A549 (cell line): ENCODE measurements around the gene HMG20B. TPM values are rescaled to one million over a fixed set of nuclear protein-coding genes. Genes with fewer than 3 reads are reported as not detected.
A peak's percentile ranks its signal among the peaks of the same experiment; 100 is the strongest.
"Not testable (repeated sequence)": the region's sequence is repeated elsewhere in the genome, so short reads cannot be mapped to it uniquely, and the experiment has no call there.

Source experiments
- ATAC-seq, 2 experiments: fragments of 200-7000 bp in 1 of 2; fragments of >200 bp in 1 of 2; cut with Nextera tagmentation in 1 of 2; cut with Tn5 transposase in 1 of 2; 3 replicates each; pipeline versions ENCODE4 v1.8.0 to v1.9.1; 2018 to 2020; ENCODE audit warnings: mild to moderate bottlenecking in 1 of 2, moderate library complexity in 1 of 2
- CTCF ChIA-PET: fragments of 300-600 bp; sonication (Branson Sonifier 250); formaldehyde crosslinking; extraction: SDS; loops from one replicate; lab custom pipeline; 2021; ENCODE audit warnings: antibody characterized with exemption, inconsistent platforms; lab: Yijun Ruan, JAX
- POLR2A ChIA-PET: fragments of 350-600 bp; formaldehyde crosslinking; extraction: SDS; loops from one replicate; lab custom pipeline; 2021; ENCODE audit warnings: antibody characterized with exemption, inconsistent platforms; lab: Yijun Ruan, JAX
- DNase-seq, 2 experiments: peaks; one replicate each; pipeline versions ENCODE4 v3.0.0 to v3.0.0-alpha.2; 2011 to 2016; ENCODE audit warnings: low read depth in 1 of 2, low spot score in 1 of 2
- FAIRE-seq: peaks from 2 replicates; lab custom pipeline; 2011; peaks lifted over from hg19 to GRCh38; lab: Jason Lieb, UNC
- H3K27ac ChIP-seq, 2 experiments: fragments of >200 bp; sonication (Bioruptor Twin); formaldehyde crosslinking; 3 replicates each; pipeline ENCODE4 v1.5.1; 2016 to 2017
- H3K4me1 ChIP-seq: fragments of >200 bp; sonication (Bioruptor Twin); formaldehyde crosslinking; 3 replicates; pipeline ENCODE4 v1.6.1; 2016
- H3K4me2 ChIP-seq: fragments of >200 bp; sonication (Bioruptor Twin); formaldehyde crosslinking; 3 replicates; pipeline ENCODE4 v1.6.1; 2016
- H3K4me3 ChIP-seq: fragments of >200 bp; sonication (Bioruptor Twin); formaldehyde crosslinking; 3 replicates; pipeline ENCODE4 v1.5.1; 2016
- H3K9me3 ChIP-seq: fragments of >200 bp; sonication (Bioruptor Twin); formaldehyde crosslinking; 3 replicates; pipeline ENCODE4 v1.6.1; 2016
- ATOH8 ChIP-seq: fragments of 250-450 bp; sonication (Bioruptor Pico); IDR thresholded peaks from 2 replicates; pipeline ENCODE4 v1.5.0; 2020; ENCODE audit warnings: low read depth, mild to moderate bottlenecking, moderate library complexity
- CHD4 ChIP-seq: fragments of 200-600 bp; sonication (generic); IDR thresholded peaks from 2 replicates; pipeline ENCODE4 v1.6.1; 2016; ENCODE audit warnings: antibody characterized with exemption, mild to moderate bottlenecking, borderline replicate concordance
- EHMT2 ChIP-seq: fragments of 200-600 bp; sonication (generic); IDR thresholded peaks from 2 replicates; pipeline ENCODE4 v1.6.1; 2016; ENCODE audit warnings: antibody characterized with exemption, low read depth, mild to moderate bottlenecking, moderate library complexity
- ELK1 ChIP-seq: fragments of 150-350 bp; IDR thresholded peaks from 2 replicates; pipeline ENCODE4 v1.6.1; 2014; ENCODE audit warnings: low read depth, mild to moderate bottlenecking, low read length
- EP300 ChIP-seq, 2 experiments: fragments of >200 bp; sonication (Bioruptor Twin); formaldehyde crosslinking; IDR thresholded peaks; 2 replicates in 1 of 2; 3 replicates in 1 of 2; pipeline ENCODE4 v1.6.1; 2016 to 2017
- FOSL2 ChIP-seq, 2 experiments: fragments of 450-650 bp in 1 of 2; fragments of >200 bp in 1 of 2; sonication (Bioruptor Twin) in 1 of 2; formaldehyde crosslinking; IDR thresholded peaks; 2 replicates each; pipeline versions ENCODE4 v1.5.0 to v1.6.1; 2016 to 2020; ENCODE audit warnings: mild to moderate bottlenecking in 1 of 2, moderate library complexity in 1 of 2
- GATA3 ChIP-seq: IDR thresholded peaks from 2 replicates; pipeline ENCODE4 v1.6.1; 2012; ENCODE audit warnings: borderline replicate concordance
- HOXA7 ChIP-seq: fragments of 250-450 bp; sonication (Bioruptor Pico); IDR thresholded peaks from 2 replicates; pipeline ENCODE4 v1.5.0; 2020; ENCODE audit warnings: mild to moderate bottlenecking, moderate library complexity
- KDM1A ChIP-seq: fragments of 200-600 bp; sonication (generic); IDR thresholded peaks from 2 replicates; pipeline ENCODE4 v1.6.1; 2016; ENCODE audit warnings: low read depth, mild to moderate bottlenecking
- MAFK ChIP-seq: fragments of 450-650 bp; IDR thresholded peaks from 2 replicates; pipeline ENCODE4 v1.6.1; 2014; ENCODE audit not compliant: partially characterized antibody
- NFE2L2 ChIP-seq: fragments of 150-350 bp; conservative IDR thresholded peaks from 2 replicates; pipeline ENCODE4 v1.6.1; 2014; ENCODE audit warnings: low read length
- NR3C1 ChIP-seq: fragments of >200 bp; sonication (Bioruptor Twin); formaldehyde crosslinking; IDR thresholded peaks from 3 replicates; pipeline ENCODE4 v1.6.1; 2017
- PHF8 ChIP-seq: fragments of 200-600 bp; sonication (generic); IDR thresholded peaks from 2 replicates; pipeline ENCODE4 v1.6.1; 2016; ENCODE audit warnings: low read depth, mild to moderate bottlenecking, antibody characterized with exemption, moderate library complexity, borderline replicate concordance
- RAD21 ChIP-seq, 2 experiments: fragments of >200 bp in 1 of 2; sonication (Bioruptor Twin) in 1 of 2; formaldehyde crosslinking in 1 of 2; IDR thresholded peaks in 1 of 2; conservative IDR thresholded peaks in 1 of 2; 2 replicates in 1 of 2; 3 replicates in 1 of 2; pipeline ENCODE4 v1.6.1; 2012 to 2018; ENCODE audit warnings: inconsistent platforms in 1 of 2
- RARB ChIP-seq: fragments of 250-450 bp; sonication (Bioruptor Pico); IDR thresholded peaks from 2 replicates; pipeline ENCODE4 v1.8.0; 2021; ENCODE audit warnings: mild to moderate bottlenecking, moderate library complexity
- SREBF2 ChIP-seq: fragments of 450-650 bp; IDR thresholded peaks from 2 replicates; pipeline ENCODE4 v1.6.1; 2014; ENCODE audit warnings: mild to moderate bottlenecking, moderate library complexity
- TFCP2L1 ChIP-seq: fragments of 250-450 bp; sonication (Bioruptor Pico); IDR thresholded peaks from 2 replicates; pipeline ENCODE4 v1.5.0; 2021; ENCODE audit warnings: mild to moderate bottlenecking
- ZC3H11A ChIP-seq: fragments of 450-650 bp; IDR thresholded peaks from 2 replicates; pipeline ENCODE4 v1.6.1; 2014; ENCODE audit warnings: antibody characterized with exemption, mild to moderate bottlenecking
- ZSCAN20 ChIP-seq: fragments of 250-450 bp; sonication (Bioruptor Pico); IDR thresholded peaks from 2 replicates; pipeline ENCODE4 v1.8.0; 2022; ENCODE audit warnings: mild to moderate bottlenecking, moderate library complexity
- WGBS: methylation state at CpG from one replicate; pipeline ENCODE4 v1.1.6; 2017; ENCODE audit errors: missing lambda C conversion rate; 5-methylcytosine and 5-hydroxymethylcytosine counted together
- polyA plus RNA-seq, 4 experiments: library from polyadenylated mRNA; depleted of rRNA in 3 of 4; stranded (reverse); fragments of >200 nt; fragmentation: RNase III in 1 of 4; extraction: RNeasy Plus Mini Kit Qiagen cat#74134 plus additional on column Dnase treatment in 1 of 4; gene quantifications; 2 replicates in 3 of 4; 3 replicates in 1 of 4; pipeline ENCODE4 v1.2.3, GENCODE V29; 2011 to 2017

The HMG20B gene
- polyA plus RNA-seq, 2 of the 4 experiments (the other 2 are of a cell fraction), result 24.2 to 47.1 TPM

DNA sequence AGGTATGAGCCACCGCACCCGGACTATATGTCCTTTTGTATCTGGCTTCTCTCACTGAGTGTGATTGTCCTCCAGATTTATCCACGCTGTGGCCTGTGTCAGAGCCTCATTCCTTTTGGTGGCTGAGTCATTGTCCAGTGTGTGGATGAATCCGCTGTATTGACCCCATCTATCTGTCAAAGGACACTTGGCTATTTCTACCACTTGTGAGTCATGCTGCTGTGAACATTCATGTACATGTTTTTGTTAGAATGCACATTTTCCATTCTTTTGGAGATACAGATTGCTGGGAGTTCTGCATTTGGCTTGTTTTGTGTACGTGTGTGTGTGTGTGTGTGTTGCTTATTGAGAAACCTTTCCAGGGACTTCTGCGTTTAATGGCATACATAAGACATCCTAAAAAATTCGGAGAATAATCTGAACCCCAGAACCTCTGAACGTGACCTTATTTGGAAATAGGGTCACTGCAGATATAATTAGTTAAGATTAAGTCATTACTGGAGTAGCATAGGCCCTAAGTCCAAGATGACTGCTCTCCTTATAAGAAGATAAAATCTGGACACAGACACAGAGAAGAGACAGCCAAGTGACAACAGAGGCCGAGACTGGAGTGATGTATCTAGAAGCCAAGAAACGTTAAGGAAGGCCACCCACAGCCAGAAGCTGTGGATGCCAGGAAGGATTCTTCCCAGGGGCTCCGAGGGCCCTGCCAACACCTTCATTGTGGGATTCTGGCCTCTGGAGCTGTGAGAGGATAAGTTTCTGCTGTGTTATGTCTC lies 7.6 kb downstream of the HMG20B start:
- ChIA-PET POLR2A (no interaction called here), CTCF (interaction anchor here (1.1 to 9.7 kb wide), 3 partner anchors 10 to 34 kb away, joined by 3 to 100 read pairs (median 4); partner anchors contain the start of gene MFSD12)
- TF ChIP-seq HOXA7 (CRISPR knock-in tag) (no peak), FOSL2 (IDR thresholded peaks at IDR 0.05) (no peak), FOSL2 (CRISPR knock-in tag; IDR thresholded peaks at IDR 0.05) (peak; percentile 53)
- 52% methylated on average over 11 of the region's 11 CpGs for WGBS
- DNase-seq (peak in 1 of 2 experiments; percentile 40), ATAC-seq (peak in 1 of 2 experiments; percentile 50; a peak in 3 of 6 replicates), FAIRE-seq (no peak)
- no peak overlapping the region for H3K4me3 ChIP-seq
- H3K4me1 ChIP-seq, result no peaks in the 10 kb centered on the region
- H3K4me2 ChIP-seq, result no peak overlapping the region
- 0 out of 6 replicates have a peak overlapping the region, but pooled peaks of 1 of the 2 experiments have one; percentile 29 for H3K27ac ChIP-seq
- no peaks in the 10 kb centered on the region for H3K9me3 ChIP-seq

GRCh38 chr19:3581792-3582191 lies 9.0 kb downstream of the HMG20B start:
- H3K27ac ChIP-seq, H3K9me3 ChIP-seq, H3K4me2 ChIP-seq, FAIRE-seq, H3K4me3 ChIP-seq, ATAC-seq, H3K4me1 ChIP-seq, DNase-seq, POLR2A ChIA-PET: not testable (repeated sequence)
- CTCF ChIA-PET, result interaction anchor here (1.1 to 9.7 kb wide), 2 partner anchors 9 to 35 kb away, joined by 4 to 100 read pairs; no protein-coding TSS in a partner anchor
- WGBS, result 89% methylated on average over 4 of the region's 4 CpGs

- H3K4me3 ChIP-seq, ATAC-seq, H3K27ac ChIP-seq, POLR2A ChIA-PET, H3K9me3 ChIP-seq, H3K4me2 ChIP-seq, FAIRE-seq, DNase-seq: not testable (repeated sequence)
- CTCF ChIA-PET, result interaction anchor here (0.5 to 4.0 kb wide), 6 partner anchors 9 to 39 kb away, joined by 3 to 43 read pairs (median 4); no protein-coding TSS in a partner anchor
- H3K4me1 ChIP-seq, result peaks cover 11% of the 10 kb centered on the region; the same call in 1 of the 3 replicates
- 84% methylated on average over 15 of the region's 15 CpGs for WGBS
Observed at GRCh38 chr19:3584036-3584802, 11.5 kb downstream of the HMG20B start.

DNA sequence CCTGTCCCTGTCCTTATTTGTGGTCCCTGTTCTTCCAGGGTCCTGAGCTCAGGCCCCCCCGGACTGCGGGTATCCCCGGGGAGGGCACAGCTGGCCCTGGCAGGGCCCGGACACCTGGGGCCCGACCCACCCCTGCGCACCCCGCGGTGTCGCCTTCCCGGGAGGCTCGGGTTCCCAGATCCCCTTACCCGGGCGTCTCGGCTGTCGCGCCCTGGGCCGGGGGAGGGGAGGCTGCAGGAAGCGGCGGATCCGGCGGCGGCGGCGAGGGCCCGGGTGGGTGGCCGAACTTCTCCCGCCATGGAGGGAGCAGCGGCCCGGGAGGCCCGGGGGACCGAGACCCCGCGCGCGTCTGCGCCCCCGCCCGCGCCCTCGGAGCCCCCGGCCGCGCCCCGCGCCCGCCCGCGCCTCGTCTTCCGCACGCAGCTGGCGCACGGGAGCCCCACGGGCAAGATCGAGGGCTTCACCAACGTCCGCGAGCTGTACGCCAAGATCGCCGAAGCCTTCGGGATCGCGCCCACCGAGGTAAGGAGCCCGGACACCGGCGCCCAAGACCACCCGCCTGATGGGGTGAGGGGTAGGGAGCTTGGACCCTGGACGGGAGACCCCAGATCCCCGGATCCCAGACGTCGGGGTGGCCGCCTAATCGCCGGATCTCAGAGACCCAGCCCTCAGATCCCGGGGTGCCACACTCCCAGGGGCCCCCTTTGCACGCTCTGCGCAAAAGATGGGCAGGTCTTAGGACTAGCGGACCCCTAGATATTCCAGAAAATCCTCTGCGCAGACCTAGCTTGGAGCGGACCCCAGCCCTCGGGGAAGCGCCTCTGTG lies 12.8 kb downstream of the HMG20B start, which contains the start of gene GIPC3:
Gene GIPC3 (plus strand): TSS at position 178 of the 826 bp plus-strand sequence. CDS start 120 bp downstream, at position 298.
- FAIRE-seq, result no peak
- CTCF ChIA-PET, result interaction anchor here (0.6 to 4.0 kb wide), 14 partner anchors 10 to 267 kb away, joined by 3 to 43 read pairs (median 4); no protein-coding TSS in a partner anchor
- WGBS, result no CpG with 5 or more reads among the region's 84 CpGs
- Histone ChIP-seq H3K4me1 (peaks cover 11% of the 10 kb centered on the region; the same call in 1 of the 3 replicates), H3K4me3 (peak within 1 kb of the TSS; percentile 34), H3K4me2 (peak within 1 kb of the TSS; percentile 85), H3K9me3 (no peaks in the 10 kb centered on the region), H3K27ac (peak within 1 kb of the TSS in 1 of 2 experiments; percentile 81; a peak in 3 of 6 replicates)
- POLR2A ChIA-PET, result no interaction called here
- ATAC-seq, result no peak
- no peak for DNase-seq
- TF ChIP-seq CHD4 (no peak), ELK1 (no peak), TFCP2L1 (no peak), EP300 (IDR thresholded peaks at IDR 0.05) (no peak), FOSL2 (IDR thresholded peaks at IDR 0.05) (no peak), FOSL2 (CRISPR knock-in tag; IDR thresholded peaks at IDR 0.05) (no peak), NR3C1 (no peak), GATA3 (no peak), PHF8 (no peak), SREBF2 (no peak), RARB (CRISPR knock-in tag) (no peak), MAFK (no peak), ZSCAN20 (no peak), ATOH8 (CRISPR knock-in tag) (no peak), KDM1A (no peak), RAD21 (conservative IDR thresholded peaks at IDR 0.05 in 1 of 2, IDR thresholded peaks at IDR 0.05 in 1 of 2) (no peak), EHMT2 (no peak), ZC3H11A (no peak), NFE2L2 (no peak)
